Measurements from ENCODE around the gene DNAJC30. TPM values are rescaled to one million over a fixed set of nuclear protein-coding genes. Genes with fewer than 3 reads are reported as not detected.

The DNAJC30 gene
- total and polyA plus RNA-seq, 10 of the 15 experiments (the other 5 are each of a cell fraction or from before 2014, with no cell fraction given): 2.1 to 19.0 (median 7.9) TPM

- TF ChIP-seq, protein P1, sequence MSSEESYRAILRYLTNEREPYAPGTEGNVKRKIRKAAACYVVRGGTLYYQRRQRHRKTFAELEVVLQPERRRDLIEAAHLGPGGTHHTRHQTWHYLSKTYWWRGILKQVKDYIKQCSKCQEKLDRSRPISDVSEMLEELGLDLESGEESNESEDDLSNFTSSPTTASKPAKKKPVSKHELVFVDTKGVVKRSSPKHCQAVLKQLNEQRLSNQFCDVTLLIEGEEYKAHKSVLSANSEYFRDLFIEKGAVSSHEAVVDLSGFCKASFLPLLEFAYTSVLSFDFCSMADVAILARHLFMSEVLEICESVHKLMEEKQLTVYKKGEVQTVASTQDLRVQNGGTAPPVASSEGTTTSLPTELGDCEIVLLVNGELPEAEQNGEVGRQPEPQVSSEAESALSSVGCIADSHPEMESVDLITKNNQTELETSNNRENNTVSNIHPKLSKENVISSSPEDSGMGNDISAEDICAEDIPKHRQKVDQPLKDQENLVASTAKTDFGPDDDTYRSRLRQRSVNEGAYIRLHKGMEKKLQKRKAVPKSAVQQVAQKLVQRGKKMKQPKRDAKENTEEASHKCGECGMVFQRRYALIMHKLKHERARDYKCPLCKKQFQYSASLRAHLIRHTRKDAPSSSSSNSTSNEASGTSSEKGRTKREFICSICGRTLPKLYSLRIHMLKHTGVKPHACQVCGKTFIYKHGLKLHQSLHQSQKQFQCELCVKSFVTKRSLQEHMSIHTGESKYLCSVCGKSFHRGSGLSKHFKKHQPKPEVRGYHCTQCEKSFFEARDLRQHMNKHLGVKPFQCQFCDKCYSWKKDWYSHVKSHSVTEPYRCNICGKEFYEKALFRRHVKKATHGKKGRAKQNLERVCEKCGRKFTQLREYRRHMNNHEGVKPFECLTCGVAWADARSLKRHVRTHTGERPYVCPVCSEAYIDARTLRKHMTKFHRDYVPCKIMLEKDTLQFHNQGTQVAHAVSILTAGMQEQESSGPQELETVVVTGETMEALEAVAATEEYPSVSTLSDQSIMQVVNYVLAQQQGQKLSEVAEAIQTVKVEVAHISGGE (CRISPR knock-in tag; IDR thresholded peaks at IDR 0.05): no peak
- TF ChIP-seq POLR2AphosphoS5 (IDR thresholded peaks at IDR 0.05; ENCODE audit: low read length): no peak
- no peak for TF ChIP-seq MTA2 (IDR thresholded peaks at IDR 0.05; ENCODE audit: low read depth)
- no peak for TF ChIP-seq RELA (IDR thresholded peaks at IDR 0.05; ENCODE audit: borderline replicate concordance, partially characterized antibody)
- TF ChIP-seq RB1 (IDR thresholded peaks at IDR 0.05; ENCODE audit: borderline replicate concordance): no peak
- TF ChIP-seq CEBPZ (IDR thresholded peaks at IDR 0.05; ENCODE audit: low read depth, low read length): no peak
- TF ChIP-seq, protein P2, sequence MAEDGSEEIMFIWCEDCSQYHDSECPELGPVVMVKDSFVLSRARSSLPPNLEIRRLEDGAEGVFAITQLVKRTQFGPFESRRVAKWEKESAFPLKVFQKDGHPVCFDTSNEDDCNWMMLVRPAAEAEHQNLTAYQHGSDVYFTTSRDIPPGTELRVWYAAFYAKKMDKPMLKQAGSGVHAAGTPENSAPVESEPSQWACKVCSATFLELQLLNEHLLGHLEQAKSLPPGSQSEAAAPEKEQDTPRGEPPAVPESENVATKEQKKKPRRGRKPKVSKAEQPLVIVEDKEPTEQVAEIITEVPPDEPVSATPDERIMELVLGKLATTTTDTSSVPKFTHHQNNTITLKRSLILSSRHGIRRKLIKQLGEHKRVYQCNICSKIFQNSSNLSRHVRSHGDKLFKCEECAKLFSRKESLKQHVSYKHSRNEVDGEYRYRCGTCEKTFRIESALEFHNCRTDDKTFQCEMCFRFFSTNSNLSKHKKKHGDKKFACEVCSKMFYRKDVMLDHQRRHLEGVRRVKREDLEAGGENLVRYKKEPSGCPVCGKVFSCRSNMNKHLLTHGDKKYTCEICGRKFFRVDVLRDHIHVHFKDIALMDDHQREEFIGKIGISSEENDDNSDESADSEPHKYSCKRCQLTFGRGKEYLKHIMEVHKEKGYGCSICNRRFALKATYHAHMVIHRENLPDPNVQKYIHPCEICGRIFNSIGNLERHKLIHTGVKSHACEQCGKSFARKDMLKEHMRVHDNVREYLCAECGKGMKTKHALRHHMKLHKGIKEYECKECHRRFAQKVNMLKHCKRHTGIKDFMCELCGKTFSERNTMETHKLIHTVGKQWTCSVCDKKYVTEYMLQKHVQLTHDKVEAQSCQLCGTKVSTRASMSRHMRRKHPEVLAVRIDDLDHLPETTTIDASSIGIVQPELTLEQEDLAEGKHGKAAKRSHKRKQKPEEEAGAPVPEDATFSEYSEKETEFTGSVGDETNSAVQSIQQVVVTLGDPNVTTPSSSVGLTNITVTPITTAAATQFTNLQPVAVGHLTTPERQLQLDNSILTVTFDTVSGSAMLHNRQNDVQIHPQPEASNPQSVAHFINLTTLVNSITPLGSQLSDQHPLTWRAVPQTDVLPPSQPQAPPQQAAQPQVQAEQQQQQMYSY (CRISPR knock-in tag; IDR thresholded peaks at IDR 0.05): no peak
- no peak for TF ChIP-seq MEF2B (IDR thresholded peaks at IDR 0.05; ENCODE audit: partially characterized antibody, poor library complexity, severe bottlenecking)
- no peak for TF ChIP-seq IKZF1 (conservative IDR thresholded peaks at IDR 0.05)
- TF ChIP-seq TAF1 (IDR thresholded peaks at IDR 0.05; ENCODE audit: borderline replicate concordance, low read depth, low read length): no peak
- no peak for TF ChIP-seq JUNB (IDR thresholded peaks at IDR 0.05)
Measured at GRCh38 chr7:73723813-73724212, 40.6 kb upstream of the DNAJC30 start (continued).
